RPMI8226 (cell line): ENCODE results near the gene RAP1GAP2.
"Not testable (repeated sequence)": the region's sequence is repeated elsewhere in the genome, so short reads cannot be mapped to it uniquely, and the experiment has no call there.

Source experiments
- DNase-seq: peaks from one replicate; pipeline ENCODE4 v3.0.0-alpha.2; 2015

Gene RAP1GAP2

DNA sequence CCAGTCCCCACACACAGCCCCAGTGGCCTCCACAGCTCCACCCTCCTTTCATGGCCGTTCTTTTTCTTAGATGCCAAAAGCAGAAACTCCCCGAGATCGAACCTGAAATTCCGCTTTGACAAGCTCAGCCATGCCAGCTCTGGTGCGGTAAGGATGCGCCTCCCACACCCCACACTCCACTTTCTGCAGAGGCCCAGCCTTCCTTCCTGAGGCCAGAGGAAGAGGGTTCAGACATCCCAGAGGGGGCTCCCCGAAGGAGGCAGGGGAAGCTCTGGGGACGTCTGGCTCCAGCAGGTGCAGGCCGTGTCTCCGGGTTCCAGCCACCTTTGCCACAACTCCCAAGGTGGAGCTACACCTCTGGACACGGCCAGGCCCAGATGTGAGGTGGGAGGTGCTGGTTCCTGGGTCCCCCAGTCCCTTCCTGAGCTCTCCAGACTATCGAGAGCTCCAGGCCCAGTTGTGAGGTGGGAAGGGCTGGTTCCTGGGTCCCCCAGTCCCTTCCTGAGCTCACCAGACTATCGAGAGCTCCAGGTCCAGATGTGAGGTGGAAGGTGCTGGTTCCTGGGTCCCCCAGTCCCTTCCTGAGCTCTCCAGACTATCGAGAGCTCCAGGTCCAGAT, 234.7 kb downstream of the RAP1GAP2 start:
- not testable (repeated sequence) for DNase-seq

DNA sequence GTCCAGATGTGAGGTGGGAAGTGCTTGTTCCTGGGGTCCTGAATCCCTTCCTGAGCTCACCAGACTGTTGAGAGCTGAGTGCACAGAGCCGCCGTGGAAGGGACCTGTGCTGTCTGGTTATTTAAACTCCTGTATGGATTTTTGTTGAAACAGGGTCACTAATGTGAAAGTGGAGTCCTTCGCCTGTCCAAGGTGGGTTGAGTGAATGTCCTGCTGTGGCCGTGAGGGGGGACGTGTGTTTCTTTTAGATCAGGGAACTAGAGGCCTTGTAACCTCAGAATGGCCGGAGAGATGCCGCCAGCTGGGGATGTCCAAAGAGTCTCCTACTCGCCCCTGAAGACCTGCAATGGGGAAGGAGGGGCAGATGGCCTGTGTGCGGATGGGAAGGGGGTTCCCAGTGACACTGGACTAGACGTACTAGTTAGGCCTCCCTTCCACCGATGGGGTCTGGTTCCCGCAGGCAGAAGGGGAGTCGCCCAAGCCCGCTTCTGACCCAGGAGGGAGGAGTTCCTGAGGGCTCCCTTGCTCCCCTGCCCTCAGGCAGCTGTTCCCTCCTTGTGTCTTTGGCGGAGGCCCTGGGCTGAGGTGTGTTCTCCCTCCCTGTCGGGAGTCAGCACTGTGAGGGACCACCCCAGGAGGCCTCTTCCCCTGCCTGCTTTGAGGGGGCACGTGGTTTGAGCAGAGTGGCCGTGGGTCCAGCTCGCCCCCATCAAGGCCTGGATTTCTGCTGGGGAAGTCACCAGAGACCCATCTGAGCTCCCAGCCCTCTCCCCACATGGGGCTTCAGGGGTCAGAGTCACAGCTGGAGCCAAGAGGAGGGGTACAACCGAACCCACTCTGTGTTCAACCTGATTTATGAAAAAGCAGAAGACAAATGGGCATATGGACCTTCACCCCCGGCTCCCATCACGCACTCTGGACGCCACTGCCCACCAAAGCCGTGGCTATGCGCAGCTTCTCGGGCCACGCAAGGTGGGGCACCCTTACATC, 236.3 kb downstream of the RAP1GAP2 start:
- DNase-seq = no peak

DNA sequence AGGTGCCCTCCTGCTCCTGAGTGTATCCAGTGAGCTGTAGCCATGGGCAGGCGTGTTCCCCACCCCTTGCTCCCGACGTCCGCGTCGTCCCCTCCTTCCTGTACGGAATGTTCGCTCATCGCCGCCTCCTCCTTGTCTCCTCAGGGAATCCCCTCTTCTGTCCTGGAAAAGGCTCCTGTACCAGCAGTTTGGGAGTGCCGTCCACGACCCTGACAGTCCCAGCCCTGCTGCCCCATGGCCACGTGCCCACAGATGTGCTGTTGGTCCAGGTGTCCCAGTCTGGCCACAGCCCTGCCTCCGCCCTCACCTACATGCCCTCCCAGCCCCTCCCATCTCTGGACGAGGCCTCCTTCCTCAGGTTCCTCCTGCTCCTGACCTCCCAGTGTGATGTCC, 237.0 kb downstream of the RAP1GAP2 start:
- DNase-seq = no peak

DNA sequence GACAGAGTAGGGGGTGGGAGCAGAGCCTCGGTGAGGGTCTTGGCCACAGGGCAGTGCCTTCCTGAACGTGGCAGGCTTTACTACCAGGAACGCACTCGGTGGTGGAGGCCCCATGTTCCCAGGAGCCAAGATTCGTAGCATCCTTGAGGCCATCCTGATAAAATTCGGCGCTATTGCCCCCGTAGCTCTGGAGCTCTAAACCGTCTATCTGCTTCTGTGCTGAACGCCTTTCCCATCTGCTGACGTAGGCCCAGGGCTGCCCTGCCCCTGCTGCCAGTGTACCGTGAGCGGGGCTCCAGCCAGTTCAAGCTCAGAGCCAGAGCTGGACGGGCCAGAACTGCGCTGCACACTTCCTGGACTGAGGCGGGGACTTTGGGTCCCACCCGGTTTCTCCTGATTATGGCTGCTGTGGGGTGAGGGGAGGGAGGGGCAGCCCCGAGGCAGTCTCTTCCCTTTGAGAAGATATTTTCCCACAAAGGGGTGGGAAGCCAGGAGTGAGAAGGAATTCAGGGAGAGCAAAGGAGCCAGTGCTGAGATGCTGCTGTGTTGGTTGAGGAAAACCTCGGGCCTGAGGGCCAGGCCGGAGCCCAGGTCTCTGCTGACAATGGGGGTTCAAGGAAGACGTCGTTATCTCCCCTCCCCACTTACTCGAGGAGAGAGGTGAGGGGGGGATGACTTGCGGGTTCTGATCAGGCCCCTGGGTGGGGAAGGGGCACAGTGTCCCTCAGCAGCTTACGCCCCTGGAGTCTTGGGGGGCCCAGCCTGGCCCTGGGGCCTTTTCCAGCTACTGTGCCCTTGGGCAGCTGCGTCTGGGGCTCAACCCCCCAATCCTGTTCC, 237.7 kb downstream of the RAP1GAP2 start:
- no peak for DNase-seq

DNA sequence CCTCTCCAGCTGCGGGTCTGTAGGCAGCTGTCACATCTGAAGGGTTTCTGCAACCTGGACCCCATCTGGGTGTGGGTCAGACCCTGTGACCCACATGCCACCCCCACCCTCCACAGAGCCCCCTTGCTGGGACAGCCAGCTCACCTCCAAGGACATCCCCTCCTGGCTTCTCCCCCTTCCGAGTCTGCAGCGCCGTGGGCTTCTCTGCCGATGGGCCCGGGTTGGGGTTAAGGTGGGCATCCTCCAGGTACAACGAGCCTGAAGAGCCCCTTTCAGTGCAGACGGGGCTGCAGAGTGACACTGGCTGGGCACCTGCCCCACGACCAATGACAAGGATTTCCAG, 238.3 kb downstream of the RAP1GAP2 start:
- DNase-seq = no peak

DNA sequence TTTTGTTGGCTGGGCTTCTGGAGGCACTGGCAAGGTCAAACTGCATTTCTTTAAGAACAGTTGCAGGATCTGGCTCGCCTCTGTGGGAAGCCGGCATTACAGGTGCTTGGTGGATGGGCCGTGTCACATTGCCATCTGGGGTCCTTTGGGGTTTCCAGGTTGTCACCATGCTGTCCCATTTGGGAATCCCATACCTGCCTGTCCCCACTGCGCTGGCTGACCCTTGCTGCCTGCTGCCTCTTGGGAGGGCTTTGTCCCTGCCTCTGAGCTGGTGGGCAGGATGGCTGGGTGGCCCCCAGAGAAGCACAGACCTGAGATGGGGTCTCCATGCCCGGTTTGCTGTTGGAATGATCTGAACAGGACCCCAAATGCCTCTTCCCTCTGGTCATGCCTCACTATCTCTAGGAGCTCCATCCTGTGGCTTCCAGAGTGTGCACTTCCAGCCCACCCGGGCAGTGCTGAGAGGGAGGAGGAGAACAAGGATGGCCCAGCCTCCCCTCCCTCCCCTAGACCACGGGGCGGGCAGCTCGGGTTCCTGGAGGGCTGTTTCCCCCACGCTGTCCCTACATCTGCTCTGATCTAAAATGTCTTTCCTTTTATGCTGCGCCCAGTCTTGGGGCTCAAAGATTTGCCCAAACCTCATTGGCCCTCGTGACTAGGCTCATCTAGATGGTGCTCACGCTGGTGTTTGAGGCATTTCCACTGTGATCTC, 239.2 kb downstream of the RAP1GAP2 start:
- no peak for DNase-seq

DNA sequence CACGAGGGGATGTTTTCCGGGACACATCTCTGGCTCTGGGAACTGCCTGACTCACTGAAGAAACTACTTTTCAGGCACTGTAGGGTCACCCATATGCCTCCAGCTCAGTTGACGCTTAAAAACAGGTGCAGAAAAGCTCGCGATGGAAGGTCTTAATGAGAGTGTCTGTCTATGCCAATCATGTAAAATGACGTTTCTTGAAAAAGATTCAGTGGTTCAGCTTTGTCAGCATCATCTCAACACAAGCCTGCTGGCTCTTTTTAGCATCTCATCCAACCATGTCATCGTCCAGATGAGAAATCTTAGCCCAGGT, 239.7 kb downstream of the RAP1GAP2 start:
- no peak for DNase-seq

DNA sequence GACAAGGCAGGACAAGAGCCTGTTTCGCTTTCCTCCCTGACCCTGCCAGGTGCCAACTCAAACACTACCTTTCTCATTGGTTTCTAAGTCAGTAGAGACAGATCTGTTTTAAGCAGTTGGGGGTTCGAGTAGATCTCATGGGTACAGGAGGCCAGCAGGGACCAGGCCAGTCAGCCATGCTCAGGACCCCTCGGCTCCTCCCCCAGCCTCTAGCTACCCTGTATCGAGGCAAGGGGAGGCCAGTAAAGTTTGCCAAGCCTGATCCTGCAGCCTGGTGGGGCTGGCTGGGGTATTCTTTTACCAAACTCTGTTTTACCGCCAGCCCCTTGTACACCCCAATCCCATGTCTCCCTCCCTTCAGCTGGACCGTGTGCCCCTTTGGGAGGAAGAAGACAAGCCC, 240.6 kb downstream of the RAP1GAP2 start:
- no peak for DNase-seq

DNA sequence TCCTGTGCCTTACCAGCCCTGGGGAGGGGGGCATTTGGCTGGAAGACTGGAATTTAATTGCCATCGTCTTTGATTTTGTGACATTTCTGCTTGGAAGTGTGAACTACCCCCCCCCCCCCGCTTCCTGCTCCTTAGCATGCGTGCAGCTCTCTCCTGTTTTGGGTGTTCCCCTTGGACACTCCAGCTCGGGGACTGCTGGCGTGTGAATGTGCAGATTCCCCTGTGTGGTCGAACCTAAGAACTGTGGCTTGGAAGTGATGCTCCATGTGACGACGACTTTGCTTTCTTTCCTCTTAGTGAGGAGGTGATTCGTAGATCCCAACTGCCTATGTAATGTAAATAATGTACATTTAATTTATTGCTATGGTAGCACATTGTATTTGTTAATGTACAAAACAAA, 241.0 kb downstream of the RAP1GAP2 start:
- no peak for DNase-seq

DNA sequence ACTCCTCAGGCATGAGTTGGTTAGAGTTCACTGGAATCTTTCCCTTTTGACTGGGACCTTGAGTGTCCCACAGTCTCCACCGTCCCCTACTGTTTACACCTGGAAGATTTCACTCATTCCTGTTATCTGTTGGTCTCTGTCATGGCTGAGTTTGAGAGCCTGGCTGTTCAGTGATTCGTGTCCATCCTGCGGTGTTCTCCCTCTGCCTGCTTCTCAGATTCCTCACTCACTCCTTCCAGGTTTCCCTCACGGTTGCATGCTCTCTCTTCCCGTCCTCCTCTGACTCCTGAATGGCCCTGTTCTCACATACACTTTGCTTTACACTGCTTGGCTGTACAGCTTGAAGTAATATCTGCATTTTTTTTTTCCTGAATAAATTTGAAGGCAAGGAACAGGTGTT, 242.7 kb downstream of the RAP1GAP2 start:
- no peak for DNase-seq

DNA sequence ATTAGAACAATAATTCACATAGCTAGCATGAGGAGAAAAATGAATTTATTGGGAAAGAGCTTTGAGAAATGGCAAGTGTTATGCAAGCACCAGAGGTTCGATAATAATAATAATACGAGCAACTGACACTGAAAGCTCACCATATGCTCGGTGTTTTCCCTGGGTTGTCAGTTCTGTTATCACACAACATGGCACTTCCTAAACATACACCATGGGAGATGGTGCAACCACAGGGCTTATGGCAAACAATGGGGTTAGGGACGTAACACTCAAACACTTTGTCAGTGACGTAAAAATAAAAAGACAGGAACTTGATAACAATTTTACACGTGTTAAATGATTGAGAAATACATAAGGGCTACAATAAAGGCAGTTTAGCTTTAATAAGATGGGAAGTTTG, 243.5 kb downstream of the RAP1GAP2 start:
- no peak for DNase-seq

DNA sequence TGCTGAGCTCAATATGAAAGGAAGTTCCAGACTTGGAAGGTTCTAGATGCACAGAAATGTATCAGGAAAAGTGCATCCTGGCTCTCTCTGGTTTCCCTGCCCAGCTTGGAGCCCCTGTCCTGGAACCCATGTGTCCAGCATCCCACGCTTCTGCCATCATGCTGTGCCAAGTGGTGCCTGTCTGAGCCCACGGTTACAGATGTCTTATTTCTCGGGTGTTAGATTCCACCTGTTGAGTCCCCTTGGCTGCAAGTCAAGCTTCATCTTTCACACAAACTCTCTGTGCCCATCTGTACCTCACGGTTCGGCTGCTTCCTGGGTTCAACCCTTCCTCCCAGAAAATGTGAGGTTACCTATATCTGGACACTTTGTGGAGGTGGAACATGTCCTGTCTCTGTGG, 244.6 kb downstream of the RAP1GAP2 start:
- no peak for DNase-seq

DNA sequence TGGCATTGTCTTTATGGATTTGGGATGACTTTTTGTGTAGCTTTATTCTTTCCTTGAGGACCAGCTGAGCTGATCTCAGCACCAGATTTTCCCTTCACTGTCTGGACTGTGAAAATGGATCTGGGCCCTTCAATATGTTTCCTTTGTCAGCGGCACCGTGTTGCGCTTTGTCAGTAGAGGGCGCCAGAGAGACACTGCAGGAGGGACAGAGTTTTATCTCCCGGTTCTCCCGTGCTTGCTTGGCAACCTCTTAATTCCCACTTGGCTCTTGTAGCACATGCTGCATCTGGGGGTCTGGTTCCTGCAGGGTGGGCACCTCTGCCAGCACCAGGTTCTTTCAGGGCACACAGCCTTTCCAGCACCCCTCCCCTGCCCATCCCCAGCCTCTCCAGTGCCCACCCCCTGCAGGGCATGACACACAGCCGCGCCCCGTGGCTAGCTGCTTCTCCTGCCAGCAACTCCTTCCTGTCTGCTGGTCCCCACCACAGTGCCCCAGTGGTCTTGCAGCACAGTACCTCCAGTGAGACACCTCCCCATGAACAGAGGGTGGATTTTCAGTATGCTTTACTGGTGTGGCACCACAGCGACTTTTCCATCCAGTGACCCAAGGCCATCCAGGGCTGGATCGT, 247.6 kb downstream of the RAP1GAP2 start:
- peak; percentile 58 for DNase-seq

DNA sequence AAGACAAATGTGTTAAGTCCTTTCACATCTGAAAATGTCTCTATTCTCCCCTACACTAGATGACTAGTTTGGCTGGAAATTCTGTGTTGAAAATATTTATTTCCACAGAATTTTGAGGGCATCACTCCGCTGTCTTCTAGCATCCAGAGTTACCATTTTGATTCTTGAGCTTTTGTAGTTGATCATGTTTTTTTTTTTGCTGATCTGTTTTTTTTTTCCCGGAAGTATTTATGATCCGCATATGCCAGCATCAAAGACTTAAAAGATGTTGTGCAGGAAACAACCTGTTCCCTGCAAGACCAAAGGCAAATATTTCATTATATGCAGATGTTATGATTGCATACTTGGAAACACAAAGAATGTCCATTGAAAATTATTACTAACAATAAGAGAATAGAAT, 250.5 kb downstream of the RAP1GAP2 start:
- no peak for DNase-seq

DNA sequence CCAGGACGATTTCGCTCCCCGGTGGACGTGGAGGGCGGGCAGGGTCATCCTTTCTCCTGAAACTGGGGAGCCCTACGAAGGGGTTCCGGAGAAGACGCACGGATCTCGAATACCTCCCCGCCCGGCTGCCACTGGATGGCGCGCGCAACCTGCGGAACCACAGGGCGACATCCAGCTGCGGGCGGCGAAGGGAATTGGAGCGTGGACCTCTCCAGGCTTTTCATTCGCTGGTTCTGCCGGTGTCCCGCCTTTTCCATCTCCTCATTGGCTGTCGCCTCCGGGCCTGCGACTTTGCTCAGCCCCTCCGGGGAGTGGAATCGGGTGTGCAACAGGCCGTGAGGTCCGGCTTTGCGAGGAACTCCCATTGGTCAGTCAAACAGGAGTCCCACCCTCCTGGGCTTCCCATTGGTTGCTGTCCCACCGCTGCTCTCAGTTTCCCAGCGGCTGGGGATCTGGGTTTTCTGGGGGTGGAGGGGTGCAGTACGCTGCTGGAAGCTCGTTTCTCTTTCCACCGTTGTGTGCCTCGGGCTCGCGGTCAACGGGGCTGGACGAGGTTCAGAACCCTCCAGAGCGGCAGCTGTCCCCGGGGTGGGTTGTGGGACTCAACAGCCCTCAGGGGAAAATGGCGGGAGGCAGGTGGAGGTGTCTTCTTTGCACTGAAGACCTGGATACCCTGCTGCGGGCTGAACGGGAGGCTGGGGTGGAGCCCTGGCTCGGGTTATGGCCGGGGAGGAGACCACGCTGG, 252.7 kb downstream of the RAP1GAP2 start:
- DNase-seq = peak; percentile 90

DNA sequence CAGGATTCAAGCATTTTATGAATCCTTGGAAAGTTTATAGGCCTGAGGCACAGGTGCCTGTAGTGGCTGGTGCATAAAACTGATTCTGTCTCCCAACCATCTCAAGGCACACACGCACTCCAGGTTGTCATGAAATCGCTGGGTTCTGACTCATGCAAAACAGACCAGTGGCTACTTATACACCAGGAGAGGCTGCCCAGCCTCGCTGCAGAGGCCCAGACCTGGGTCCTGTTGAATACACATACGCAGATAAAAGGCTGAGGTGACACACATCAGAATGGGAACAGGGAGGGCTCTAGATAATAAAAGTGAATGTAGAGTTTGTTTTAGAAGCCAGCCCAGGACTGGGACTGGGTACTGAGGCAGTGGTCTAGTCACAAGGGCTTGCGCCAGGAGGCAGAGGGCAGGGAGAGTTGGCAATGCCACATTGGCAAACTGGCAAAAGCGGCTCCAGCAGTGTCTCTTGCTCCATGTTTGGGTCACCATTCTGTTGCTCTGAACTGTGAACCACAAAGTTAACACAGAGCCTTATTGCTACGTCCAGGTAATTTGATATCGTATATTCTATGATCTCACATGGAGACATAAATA, 253.6 kb downstream of the RAP1GAP2 start:
- no peak for DNase-seq

DNA sequence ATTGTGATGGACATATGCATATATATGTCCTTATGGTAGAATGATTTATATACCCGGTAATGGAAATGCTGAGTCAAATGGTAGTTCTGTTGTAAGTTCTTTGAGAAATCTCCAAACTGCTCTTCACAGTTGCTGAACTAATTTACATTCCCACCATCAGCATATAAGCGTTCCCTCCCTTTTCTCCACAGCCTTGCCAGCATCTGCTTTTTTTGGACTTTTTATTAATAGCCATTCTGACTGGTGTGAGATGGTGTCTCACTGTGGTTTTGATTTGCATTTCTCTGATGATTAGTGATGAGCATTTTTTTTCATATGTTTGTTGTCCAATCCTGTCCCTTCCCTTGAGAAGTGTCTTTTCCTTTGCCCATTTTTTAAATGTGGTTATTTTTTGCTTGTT, 258.6 kb downstream of the RAP1GAP2 start:
- not testable (repeated sequence) for DNase-seq

DNA sequence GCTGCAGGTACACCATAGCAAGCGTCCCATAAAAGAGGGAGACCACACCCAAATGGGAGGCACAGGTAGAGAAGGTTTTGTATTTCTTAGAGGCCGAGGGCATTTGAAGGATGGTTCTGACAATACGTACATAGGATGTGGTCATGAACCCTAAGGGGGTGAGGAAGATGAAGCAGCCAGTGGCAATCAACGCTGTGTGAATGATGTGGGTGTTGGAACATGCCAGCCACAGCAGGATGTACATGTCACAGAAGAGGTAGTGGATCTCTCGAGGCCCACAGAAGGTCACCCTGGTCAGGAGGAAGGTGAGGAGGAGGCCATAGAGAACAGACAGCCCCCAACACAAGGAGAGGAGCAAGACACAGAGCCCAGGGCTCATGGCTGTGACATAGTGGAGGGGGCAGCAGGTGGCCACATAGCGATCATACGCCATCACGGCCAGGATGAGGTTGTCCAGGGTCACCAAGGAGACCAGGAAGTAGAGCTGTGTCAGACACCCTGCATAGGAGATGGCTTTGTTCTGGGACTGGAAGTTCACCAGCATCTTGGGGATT, 266.7 kb downstream of the RAP1GAP2 start:
- not testable (repeated sequence) for DNase-seq

DNA sequence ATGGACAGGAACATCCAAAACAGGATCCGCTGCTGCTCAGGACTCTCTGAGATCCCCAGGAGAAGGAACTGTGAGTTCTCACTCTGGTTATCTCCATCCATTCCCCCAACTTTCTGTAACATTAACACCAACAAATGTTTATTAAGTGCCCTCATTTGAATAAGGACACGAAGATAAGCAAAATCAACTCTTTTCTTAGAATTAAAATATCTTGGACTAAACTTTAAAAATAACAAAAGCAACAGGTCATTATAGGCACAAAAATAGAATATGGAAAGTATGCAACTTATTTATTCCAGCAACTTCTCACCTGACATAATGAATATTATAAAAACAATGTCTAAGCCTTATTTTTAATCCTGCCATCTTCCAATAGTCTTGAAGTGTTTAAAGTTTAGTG, 267.3 kb downstream of the RAP1GAP2 start, which contains the start of gene OR1D5:
Gene OR1D5, minus strand, starts transcription at position 101 of the 400 bp plus-strand sequence. Its CDS starts 0 bp downstream, at position 101.
- DNase-seq = not testable (repeated sequence)

DNA sequence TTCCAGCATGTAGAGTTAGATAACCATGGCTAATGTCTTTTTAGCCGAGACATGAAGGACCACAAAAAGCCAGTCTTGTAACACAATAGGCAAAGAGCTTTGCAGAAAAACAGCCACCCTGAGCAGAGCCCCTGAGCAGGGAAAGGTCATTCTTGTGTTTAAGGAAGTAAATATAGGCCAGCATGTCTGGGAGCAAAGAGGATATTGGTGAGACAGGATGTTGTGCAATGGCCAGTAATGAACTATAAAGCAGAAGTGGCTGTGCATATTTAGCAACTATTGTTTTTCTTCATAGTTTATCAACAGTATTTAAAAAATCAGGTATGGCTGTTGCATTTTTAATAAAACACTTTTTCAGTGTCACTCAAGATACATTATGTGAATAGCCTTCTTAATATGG, 269.0 kb downstream of the RAP1GAP2 start:
- DNase-seq = not testable (repeated sequence)

DNA sequence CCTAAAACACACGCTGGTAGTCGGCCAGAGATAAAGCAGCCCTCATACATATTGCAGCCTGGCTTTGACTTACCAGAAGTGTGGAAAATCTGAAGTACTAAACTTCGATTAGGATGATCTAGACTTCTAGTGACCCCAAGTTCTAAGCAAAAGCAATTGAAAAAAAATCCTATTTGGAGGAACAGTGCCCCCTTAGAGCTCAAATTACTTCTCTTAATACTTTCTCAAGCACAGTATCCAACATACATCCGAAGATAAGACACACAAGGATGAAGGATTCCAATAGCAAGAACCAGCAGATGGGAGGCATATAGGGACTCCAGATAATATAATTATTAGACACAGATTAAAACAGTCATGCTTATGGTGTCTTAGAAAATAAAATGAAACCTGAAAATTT, 277.6 kb downstream of the RAP1GAP2 start:
- not testable (repeated sequence) for DNase-seq
